EH (cell line): Measurements from ENCODE around the gene C1orf56.

Experiments used
- DNase-seq: peaks from one replicate; pipeline ENCODE4 v3.0.0-alpha.2; 2015; ENCODE audit warnings: low read depth

The C1orf56 gene

DNA sequence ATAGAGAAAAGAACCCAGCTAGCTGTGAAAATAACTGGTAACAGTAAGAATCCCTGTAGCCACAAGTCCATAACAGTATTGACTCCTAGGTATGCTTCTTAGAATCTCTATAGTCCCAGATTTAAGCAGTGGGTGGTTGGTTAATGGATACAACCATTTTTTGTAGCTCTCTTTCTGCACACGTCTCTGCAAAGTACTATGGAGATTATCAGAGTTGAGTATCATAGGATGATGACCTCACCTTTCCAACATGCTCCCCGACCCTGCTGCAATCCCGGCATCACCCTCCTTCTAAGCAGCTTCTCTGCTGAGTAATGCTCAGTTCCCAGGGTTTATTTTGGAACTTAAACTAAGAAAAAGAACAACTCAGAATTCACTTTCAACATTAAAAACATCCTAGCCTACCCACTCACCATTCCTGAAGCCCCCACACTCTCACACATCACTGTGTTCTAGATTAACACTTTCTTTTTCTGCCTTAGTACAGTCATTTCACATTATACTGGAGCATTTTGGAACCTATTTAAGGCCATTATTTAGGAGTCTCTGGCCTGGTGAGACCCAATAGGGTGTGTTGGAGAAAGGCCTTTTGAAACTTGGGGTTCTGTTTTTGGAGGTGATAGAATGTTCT lies 15.3 kb downstream of the C1orf56 start:
- DNase-seq: peak; percentile 90

DNA sequence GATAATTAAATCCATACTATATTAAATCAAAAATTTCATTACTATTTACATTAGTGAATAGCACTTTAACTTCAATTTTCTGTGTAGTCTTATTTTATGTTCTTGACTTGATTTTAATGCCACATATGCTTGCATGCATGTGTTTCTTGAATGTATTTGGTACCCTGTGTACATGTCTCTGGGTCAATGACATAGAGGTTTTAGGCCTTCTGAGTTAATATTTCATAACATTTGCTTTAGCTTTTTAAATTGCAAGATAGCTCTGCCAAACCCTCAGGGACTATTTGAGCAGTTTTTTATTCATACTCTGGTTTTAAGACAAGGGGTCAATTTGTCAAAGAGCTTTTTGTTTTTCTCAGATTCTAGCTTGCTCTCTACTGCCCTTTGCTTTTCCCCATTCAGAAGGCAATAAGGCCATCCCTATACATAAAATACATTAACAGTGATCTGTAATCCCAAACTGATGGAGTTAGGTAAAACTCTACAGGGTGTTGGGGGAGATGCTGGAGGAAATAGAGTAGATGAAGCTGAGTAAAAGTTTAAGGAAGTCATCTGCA lies 17.6 kb downstream of the C1orf56 start:
- DNase-seq: no peak

DNA sequence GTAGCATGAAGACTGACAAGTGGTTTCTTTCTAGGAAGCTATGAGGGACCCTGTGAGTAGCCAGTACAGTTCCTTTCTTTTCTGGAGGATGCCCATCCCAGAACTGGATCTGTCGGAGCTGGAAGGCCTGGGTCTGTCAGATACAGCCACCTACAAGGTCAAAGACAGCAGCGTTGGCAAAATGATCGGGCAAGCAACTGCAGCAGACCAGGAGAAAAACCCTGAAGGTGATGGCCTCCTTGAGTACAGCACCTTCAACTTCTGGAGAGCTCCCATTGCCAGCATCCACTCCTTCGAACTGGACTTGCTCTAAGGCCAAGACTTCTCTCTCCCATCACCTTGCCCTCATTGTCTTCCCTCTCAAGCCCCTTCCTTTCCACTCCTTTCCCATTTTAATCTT lies 19.6 kb downstream of the C1orf56 start:
- no peak for DNase-seq

DNA sequence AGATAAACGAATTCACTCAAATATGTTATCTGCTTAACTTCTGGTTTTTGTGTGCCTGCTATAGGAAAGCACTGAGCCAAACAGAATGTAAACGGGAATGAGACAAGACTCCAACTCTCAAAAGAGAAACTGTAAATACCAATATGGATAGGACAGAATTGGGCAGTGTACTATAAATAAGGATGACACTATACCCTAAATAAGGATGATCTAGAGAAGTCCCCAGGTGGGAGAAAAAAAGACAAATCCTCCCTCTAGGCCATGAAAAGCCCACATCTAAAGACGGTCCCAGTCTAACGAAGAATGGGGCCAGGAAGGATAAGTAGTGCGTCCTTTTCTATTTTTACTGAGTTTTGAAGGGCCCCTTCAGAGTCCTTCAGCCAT lies 21.5 kb downstream of the C1orf56 start:
- no peak for DNase-seq

DNA sequence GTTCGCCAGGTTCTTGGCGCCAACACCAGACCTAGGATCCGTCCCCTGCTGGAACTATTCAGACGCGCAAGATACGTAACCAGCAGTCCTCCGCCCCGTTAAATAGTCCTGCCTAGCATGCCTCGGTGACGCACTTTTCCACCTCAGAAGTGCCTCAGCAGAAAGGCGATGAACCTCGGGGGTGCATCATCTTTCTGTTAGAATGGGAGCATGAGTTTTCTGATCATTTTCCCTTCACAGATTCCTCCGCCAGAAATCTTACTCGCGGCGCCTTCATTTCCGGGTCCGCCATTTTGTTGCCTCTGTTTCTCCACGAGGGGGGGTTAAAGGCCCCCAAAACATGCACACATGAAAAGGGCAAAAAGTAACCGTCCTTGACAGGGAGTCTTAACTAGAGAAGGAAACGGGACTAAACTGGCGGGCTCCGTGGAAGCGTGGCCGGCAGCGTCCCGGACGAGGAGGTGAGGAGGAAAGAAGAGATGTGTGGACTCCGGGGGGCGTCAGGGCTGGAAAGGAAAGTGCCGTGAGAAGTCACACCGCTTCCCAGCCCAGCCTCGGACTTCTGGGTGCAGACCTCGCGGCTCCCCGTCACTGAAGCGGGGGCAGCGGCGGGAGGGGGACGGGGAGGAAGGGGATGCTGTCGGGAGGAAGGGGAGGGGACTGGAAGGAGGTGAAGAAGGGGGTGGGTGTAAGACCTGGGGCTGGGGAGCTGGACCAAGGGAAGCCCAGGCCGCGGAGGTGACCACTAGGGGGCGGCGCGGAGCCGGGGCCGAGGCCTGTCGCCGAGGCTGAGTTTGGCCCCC lies 23.1 kb downstream of the C1orf56 start, which contains the start of gene GABPB2:
GABPB2 (plus strand) TSS at position 288 of the 803 bp plus-strand sequence. CDS start 17,429 bp downstream, outside the sequence.
- DNase-seq: peak; percentile 94

DNA sequence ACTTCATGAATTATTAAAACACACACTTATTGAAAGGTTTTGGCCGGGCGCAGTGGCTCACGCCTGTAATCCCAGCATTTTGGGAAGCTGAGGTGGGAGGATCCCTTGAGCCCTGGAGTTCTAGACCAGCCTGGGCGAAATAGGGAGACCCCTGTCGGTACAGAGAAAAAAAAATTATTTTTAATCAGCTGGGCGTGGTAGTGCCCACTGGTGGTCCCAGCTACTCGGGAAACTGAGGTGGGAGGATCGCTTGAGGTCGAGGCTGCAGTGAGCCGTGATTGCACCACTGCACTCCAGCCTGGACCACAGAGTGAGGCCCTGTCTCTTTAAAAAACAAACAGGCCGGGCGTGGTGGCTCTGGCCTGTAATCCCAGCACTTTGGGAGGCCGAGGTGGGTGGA lies 24.7 kb downstream of the C1orf56 start:
- no peak for DNase-seq

DNA sequence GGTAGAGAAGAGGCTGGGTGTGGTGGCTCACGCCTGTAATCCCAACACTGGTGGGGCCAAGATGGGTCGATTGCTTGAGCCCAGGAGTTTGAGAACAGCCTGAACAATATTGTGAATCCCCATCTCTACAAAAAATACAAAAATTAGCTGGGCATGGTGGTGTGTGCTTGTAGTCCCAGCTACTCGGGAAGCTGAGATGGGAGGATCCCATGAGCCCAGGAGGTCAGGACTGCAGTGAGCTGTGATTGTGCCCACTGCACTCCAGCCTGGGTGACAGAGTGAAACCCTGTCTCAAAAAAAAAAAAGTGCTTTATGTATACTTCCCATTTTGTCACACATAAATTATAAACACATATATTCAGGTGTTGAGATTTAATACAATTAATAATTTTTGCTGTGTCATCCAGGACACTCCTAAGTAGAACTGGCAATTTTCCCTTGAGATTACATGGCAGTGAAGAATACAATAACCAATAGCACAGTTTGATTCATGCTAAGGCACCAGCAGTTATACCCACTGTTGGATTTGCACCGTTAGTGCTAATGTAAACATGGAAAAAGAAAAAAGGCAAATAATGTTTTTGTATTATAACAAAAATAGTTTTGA lies 38.5 kb downstream of the C1orf56 start:
- no peak for DNase-seq

DNA sequence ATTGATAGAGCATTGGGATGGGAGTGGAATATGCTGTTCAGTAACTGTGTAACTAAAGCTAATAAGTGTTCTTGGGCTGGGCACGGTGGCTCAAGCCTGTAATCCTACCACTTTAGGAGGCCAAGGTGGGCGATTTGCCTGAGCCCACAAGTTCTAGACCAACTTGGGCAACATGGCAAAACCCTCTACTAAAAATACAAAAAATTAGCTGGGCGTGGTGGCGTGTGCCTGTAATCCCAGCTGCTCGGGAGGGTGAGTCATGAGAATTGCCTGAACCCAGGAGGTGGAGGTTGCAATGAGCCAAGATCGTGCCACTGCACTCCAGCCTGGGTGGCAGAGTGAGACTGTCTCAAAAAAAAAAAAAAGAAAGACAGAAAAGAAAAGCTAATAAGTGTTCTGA lies 49.9 kb downstream of the C1orf56 start:
- DNase-seq: peak; percentile 8

DNA sequence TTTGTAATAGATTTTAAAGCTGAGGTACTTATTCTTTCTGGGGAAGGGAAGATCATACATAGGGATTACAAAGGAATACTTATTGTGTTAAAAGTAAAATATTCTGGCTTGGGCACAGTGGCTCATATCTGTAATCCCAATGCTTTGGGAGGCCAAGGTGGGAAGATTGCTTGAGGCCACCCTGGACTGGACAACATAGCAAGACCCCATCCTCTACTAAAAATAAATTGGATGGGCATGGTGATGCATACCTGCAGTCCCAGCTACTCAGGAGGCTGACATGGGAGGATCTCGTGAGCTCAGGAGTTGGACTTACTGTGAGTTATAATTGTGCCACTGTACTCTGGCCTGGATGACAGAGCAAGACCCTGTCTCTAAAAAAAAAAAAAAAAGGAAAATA lies 50.6 kb downstream of the C1orf56 start:
- no peak for DNase-seq
